HG02588 (cell line): ENCODE measurements around the gene MYOG.

Experiments
- ATAC-seq: cut with Tn5 transposase; IDR thresholded peaks from one replicate; pipeline ENCODE4 v1.9.1; 2021; ENCODE audit warnings: mild to moderate bottlenecking, moderate library complexity; ENCODE audit not compliant: unreplicated experiment

Gene MYOG

GRCh38 chr1:203085528-203086406 lies at the start of gene MYOG:
MYOG (minus strand) TSS chr1:203086012; CDS start chr1:203085961, 51 bp downstream.
- no peak for ATAC-seq

GRCh38 chr1:203133970-203134725 lies 48.3 kb upstream of the MYOG start:
- no peak for ATAC-seq

GRCh38 chr1:203131548-203132200 lies 45.9 kb upstream of the MYOG start:
- no peak for ATAC-seq

GRCh38 chr1:203130358-203130985 lies 44.7 kb upstream of the MYOG start:
- no peak for ATAC-seq

- ATAC-seq = no peak
These were observed 43.9 kb upstream of the MYOG start for GRCh38 chr1:203129501-203130231.

- no peak for ATAC-seq
These were observed 43.1 kb upstream of the MYOG start for GRCh38 chr1:203128716-203129500.

GRCh38 chr1:203128431-203128715 lies 42.6 kb upstream of the MYOG start:
- ATAC-seq = no peak

GRCh38 chr1:203127666-203128430 lies 42.0 kb upstream of the MYOG start, which contains the start of gene ADORA1:
ADORA1 (plus strand) TSS chr1:203127726; CDS start chr1:203128842, 1,116 bp downstream.
- no peak for ATAC-seq

GRCh38 chr1:203126866-203127665 lies 41.3 kb upstream of the MYOG start:
- ATAC-seq = no peak

GRCh38 chr1:203126151-203126865 lies 40.5 kb upstream of the MYOG start:
- no peak for ATAC-seq

- ATAC-seq = no peak
These were observed 38.9 kb upstream of the MYOG start for GRCh38 chr1:203124546-203125317.

- ATAC-seq = no peak
These were observed 38.2 kb upstream of the MYOG start for GRCh38 chr1:203124011-203124410.

- ATAC-seq = no peak
These were observed 36.3 kb upstream of the MYOG start for GRCh38 chr1:203122159-203122558.

- ATAC-seq = no peak
These were observed 35.6 kb upstream of the MYOG start for GRCh38 chr1:203121186-203122015.

GRCh38 chr1:203120325-203121153 lies 34.7 kb upstream of the MYOG start:
- no peak for ATAC-seq
